Measurements from ENCODE around the gene SOWAHA. TPM values are rescaled to one million over a fixed set of nuclear protein-coding genes. Genes with fewer than 3 reads are reported as not detected.

SOWAHA gene
- total and polyA plus RNA-seq, 2 of the 8 experiments (the other 6 are each of a cell fraction or from before 2014, with no cell fraction given): 0.09 to 0.11 TPM

GRCh38 chr5:132832612-132833011 lies 19.5 kb downstream of the SOWAHA start (continued):
- no peak for TF ChIP-seq RAD21 (IDR thresholded peaks at IDR 0.05 in 1 of 2, conservative IDR thresholded peaks at IDR 0.05 in 1 of 2; ENCODE audit: low read depth in 2 of 2, low read length in 2 of 2)
